HG02642 (cell line): ENCODE results near the gene MED4.

ENCODE experiments used
- ATAC-seq: cut with Tn5 transposase; IDR thresholded peaks from one replicate; pipeline ENCODE4 v1.9.1; 2021; ENCODE audit warnings: mild to moderate bottlenecking; ENCODE audit not compliant: unreplicated experiment, poor library complexity

The MED4 gene

DNA sequence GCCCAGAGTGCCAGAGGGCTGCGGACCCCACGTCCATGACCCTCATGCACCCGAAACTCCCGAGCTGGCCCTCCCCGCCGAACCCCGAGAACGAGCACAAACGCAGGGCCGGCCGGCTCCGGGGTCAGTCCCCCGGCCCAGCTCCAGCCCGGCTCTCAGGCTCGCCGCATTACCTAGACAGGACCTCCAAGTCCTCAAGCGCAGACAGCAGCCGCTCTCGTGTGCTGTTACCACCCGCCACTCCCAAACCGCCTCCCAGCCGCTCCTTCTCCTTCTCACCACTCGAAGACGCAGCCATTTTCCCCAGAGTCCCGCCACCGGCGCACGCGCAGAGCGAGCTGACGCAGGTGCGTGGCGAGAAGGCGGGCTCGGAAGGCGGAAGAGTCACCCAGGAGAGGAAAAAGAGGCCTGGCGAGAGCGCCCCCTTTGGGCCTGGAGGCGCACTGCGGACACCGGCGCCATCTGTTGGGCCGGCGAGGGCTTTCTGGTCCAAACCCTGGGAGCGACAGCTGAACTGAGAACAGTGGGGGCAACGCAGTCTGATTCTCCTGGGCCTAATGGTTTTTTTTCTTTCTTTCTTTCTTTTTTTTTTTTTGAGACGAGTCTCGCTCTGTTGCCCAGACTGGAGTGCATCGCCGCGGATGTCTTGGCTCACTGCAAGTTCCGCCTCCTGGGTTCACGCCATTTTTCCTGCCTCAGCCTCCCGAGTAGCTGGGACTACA is at the start of gene MED4:
TSS of gene MED4 (minus strand) at position 324 of the 722 bp plus-strand sequence. CDS start at position 298, 26 bp downstream.
- ATAC-seq: peak; percentile 97

DNA sequence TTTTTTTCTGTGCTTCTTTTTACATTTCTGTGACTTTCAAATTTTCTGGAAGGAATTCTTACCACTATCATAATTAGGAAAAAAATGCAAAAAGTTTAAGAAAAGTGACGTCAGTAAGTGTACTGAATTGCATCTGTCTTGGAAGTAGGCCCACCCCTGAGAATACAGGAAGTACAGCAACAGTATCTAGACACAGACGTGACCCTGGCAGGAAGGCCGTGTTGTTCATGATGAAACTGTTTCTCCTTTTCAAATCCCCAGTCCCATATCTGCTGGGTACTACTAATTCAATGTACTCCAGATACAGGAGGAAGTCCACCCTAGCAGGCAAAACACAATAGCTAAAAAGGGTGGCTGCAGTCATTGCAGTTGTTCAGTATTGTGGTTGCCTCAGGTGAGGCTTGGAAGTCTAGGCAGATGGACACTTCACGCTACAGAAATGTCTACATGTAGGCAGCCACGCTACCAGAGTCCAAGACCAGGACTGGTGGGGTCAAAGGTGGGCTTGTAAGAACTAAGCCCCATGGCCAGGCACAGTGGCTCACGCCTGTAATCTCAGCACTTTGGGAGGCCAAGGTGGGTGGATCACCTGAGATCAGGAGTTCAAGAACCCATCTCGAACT is 49.6 kb upstream of the MED4 start:
- no peak for ATAC-seq

- peak; percentile 84 for ATAC-seq
These were observed 47.5 kb upstream of the MED4 start for GRCh38 chr13:48142436-48142835.

- no peak for ATAC-seq
These were observed 43.4 kb upstream of the MED4 start for GRCh38 chr13:48138270-48138669.

DNA sequence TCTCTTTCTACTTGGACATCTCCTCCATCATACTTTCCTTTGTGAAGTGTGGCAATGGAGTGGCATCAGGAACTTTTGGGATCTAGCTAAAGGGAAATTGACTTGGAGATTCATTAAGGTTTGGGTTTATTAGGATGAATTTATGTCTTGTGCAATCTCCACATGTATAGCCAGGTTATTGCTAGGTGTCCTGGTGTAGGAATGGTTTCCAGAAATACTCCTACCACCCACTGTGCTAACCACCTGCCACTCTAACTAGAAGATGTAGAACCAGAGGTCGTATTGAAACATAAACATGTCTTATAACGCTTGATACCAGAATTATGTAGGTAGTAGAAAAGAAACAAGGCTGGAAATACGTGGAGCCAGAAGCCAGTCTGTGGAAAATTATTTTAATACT is 38.1 kb upstream of the MED4 start:
- ATAC-seq: no peak

DNA sequence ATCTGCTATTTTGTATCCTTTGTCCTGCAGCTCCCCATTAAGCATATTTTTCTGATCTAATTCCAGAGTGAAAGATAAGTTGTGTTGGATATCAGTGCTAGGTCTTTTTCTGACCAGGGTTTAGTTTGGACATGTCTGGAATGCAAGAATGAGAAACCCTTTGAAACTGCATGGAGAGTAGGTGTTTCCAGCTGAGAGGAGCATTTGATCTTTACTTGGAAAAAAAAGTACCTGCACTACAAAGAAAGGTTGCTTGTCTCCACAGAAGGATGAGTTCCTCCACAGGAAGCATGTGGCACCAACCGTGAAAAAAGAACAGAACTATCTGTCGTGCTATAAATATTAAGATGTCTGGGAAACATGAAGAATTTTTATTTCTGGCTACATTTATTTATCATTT is 36.6 kb upstream of the MED4 start:
- ATAC-seq: no peak

- ATAC-seq: peak; percentile 65
These were observed 32.3 kb upstream of the MED4 start for GRCh38 chr13:48126944-48127830.

GRCh38 chr13:48125794-48126228 is 30.9 kb upstream of the MED4 start:
- no peak for ATAC-seq

- no peak for ATAC-seq
These were observed 28.9 kb upstream of the MED4 start for GRCh38 chr13:48123812-48124211.

GRCh38 chr13:48121733-48122132 is 26.8 kb upstream of the MED4 start:
- ATAC-seq: no peak

DNA sequence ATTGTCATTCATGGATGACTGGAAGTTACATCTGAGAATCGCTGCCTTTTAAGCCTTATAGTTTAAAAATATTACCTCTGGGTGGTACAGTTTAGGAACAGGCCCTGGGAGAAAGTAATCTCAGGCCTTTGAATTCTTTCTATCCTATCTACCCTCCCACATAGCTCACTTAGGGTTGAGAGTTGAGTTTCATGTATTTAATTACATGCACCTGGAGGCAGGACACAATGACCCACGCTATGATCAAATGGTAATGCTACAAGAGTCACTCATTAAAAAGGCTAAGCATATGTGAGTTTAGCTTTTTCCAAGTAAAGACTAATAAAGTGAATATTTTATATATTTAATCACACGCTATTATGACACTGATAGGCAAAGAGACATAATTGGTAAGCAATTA is 25.3 kb upstream of the MED4 start:
- no peak for ATAC-seq

DNA sequence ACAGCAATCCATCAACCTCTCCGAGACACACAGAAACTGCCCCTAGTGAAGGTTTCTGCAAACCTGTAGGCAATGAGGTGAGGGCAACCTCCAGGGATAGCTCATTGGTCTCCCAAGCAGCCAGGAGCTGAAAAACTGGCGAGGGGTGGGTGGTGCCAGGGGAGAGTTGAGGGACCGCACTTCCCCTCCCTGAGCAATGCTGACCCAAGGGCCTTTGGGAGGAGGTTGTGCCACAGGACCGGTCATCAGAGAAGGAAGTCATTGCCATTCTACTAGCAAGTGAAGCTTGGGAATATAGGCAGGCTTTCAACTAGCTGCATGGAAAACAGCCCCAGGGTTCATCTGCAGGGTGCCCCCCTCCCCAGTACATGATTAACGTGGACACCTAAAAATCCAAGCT is 23.1 kb upstream of the MED4 start:
- ATAC-seq: no peak

DNA sequence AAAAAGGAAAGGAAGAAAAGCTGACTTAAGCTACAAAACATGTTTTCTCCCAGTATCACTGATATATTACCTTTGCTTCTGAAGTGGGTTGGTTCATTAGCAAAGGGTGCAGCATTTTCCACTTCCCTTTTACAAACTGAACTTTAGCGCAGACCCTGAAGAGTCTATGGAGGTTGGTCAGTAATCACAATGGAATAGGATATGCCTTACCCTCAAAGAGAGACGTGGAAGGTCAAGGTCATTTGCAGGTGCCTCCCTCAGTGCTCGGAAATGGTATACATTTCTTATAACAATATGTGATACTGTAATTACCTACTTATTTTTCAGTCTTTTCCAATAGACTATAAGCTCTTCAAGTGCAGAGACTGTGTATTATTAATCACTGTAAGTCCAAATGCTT is 21.9 kb upstream of the MED4 start:
- no peak for ATAC-seq

GRCh38 chr13:48113756-48114130 is 18.8 kb upstream of the MED4 start:
- no peak for ATAC-seq

GRCh38 chr13:48112896-48113755 is 18.2 kb upstream of the MED4 start:
- ATAC-seq: no peak

- no peak for ATAC-seq
These were observed 16.2 kb upstream of the MED4 start for GRCh38 chr13:48110931-48111721.

DNA sequence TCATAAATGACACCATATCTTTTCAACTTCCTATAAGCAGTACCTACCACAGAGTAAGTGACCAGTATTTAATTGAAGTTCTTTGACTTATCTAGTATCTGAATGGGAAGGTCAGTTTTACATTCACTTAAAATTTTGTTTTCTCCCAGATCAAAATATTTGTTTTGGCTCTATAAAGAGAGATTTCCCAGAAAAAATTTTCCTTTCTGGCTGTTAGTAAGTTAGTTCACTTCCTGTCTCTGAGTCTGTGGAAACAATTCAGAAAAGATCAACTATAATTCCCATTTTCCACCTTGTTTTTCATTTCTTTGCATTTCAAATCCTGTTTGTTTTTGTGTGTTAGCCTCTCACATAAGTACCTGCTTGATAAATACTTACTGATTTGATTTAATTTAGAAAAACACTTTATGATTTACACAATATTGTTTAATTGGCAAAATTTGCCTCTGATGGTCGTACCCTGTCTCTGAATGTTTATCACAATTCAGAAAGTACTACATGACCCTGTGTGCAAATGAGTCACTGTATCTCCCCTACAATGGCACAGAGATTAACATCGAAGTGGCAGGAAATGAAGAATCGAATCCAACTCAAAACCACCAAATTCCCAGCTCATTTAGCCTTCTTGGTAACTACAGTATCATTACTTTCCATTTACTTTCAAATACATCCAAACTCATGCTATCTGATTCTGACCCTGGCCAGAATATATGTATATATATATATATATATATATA is 15.4 kb upstream of the MED4 start:
- ATAC-seq: no peak

GRCh38 chr13:48108106-48108505 is 13.2 kb upstream of the MED4 start:
- ATAC-seq: no peak

GRCh38 chr13:48097793-48098192 is 2.9 kb upstream of the MED4 start:
- ATAC-seq: no peak
